ENCODE measurements around the gene RPS14. TPM values are rescaled to one million over a fixed set of nuclear protein-coding genes. Genes with fewer than 3 reads are reported as not detected.

RPS14 gene
- total RNA-seq, 1 donor: 1,744 TPM

- no peak for TF ChIP-seq CTCF (IDR thresholded peaks at IDR 0.05; ENCODE audit: insufficient read depth, low read depth, low read length)
- no peak overlapping the region for H3K4me3 ChIP-seq (ENCODE audit: low read depth, low read length)
- no peak for DNase-seq (ENCODE audit: low read depth)
Measured at GRCh38 chr5:150404535-150404934, 45.0 kb downstream of the RPS14 start.

GRCh38 chr5:150404121-150404520, 45.4 kb downstream of the RPS14 start:
- H3K4me3 ChIP-seq (ENCODE audit: low read depth, low read length): no peak overlapping the region
- TF ChIP-seq CTCF (IDR thresholded peaks at IDR 0.05; ENCODE audit: insufficient read depth, low read depth, low read length): no peak
- no peak for DNase-seq (ENCODE audit: low read depth)

GRCh38 chr5:150402901-150403342, 46.6 kb downstream of the RPS14 start:
- DNase-seq (ENCODE audit: low read depth): no peak
- no peak overlapping the region for H3K4me3 ChIP-seq (ENCODE audit: low read depth, low read length)
- no peak for TF ChIP-seq CTCF (IDR thresholded peaks at IDR 0.05; ENCODE audit: insufficient read depth, low read depth, low read length)

- TF ChIP-seq CTCF (IDR thresholded peaks at IDR 0.05; ENCODE audit: insufficient read depth, low read depth, low read length): no peak
- no peak for DNase-seq (ENCODE audit: low read depth)
- no peak overlapping the region for H3K4me3 ChIP-seq (ENCODE audit: low read depth, low read length)
Measured at GRCh38 chr5:150402229-150402773, 47.2 kb downstream of the RPS14 start.

- TF ChIP-seq CTCF (IDR thresholded peaks at IDR 0.05; ENCODE audit: insufficient read depth, low read depth, low read length): no peak
- H3K4me3 ChIP-seq (ENCODE audit: low read depth, low read length): no peak overlapping the region
- DNase-seq (ENCODE audit: low read depth): no peak
Measured at GRCh38 chr5:150401376-150402228, 47.9 kb downstream of the RPS14 start.

GRCh38 chr5:150401076-150401375, 48.5 kb downstream of the RPS14 start:
- DNase-seq (ENCODE audit: low read depth): no peak

More at GRCh38 chr5:150401076-150401375, 48.5 kb downstream of the RPS14 start:
- no peak overlapping the region for H3K4me3 ChIP-seq (ENCODE audit: low read depth, low read length)
- TF ChIP-seq CTCF (IDR thresholded peaks at IDR 0.05; ENCODE audit: insufficient read depth, low read depth, low read length): no peak

All from fibroblast of villous mesenchyme (primary cell).